Natural killer cell (primary cell): ENCODE results near the gene BACH1. TPM values are rescaled to one million over a fixed set of nuclear protein-coding genes. Genes with fewer than 3 reads are reported as not detected.

Experiments used
- ATAC-seq, 3 donors: fragments of 150-1000 bp in 2 of 3; fragments of 200-7000 bp in 1 of 3; cut with Tn5 transposase; 1 replicate in 1 of 3; 2 replicates in 2 of 3; pipeline ENCODE4 v1.10.0; 2021; ENCODE audit warnings: mild to moderate bottlenecking in 2 of 3, moderate library complexity in 2 of 3
- DNase-seq, 2 donors: peaks; one replicate each; pipeline versions ENCODE4 v3.0.0 to v3.0.0-alpha.2; 2013 to 2021; ENCODE audit warnings: mixed read lengths in 1 of 2
- H3K27ac ChIP-seq: one replicate; pipeline ENCODE4 v1.5.1; 2013; ENCODE audit warnings: mild to moderate bottlenecking, low read length
- H3K27me3 ChIP-seq: one replicate; pipeline ENCODE4 v1.6.1; 2013; ENCODE audit warnings: low read length; ENCODE audit not compliant: control insufficient read depth, insufficient read depth
- H3K36me3 ChIP-seq: one replicate; pipeline ENCODE4 v1.6.1; 2013; ENCODE audit warnings: low read length; ENCODE audit not compliant: control insufficient read depth, insufficient read depth
- H3K4me1 ChIP-seq: one replicate; pipeline ENCODE4 v1.6.1; 2013; ENCODE audit warnings: low read length; ENCODE audit not compliant: control insufficient read depth, insufficient read depth
- H3K4me3 ChIP-seq: one replicate; pipeline ENCODE4 v1.5.1; 2013; ENCODE audit warnings: low read length
- H3K9me3 ChIP-seq: one replicate; pipeline ENCODE4 v1.6.1; 2013; ENCODE audit warnings: low read length; ENCODE audit not compliant: control insufficient read depth, insufficient read depth
- H3K27ac Mint-ChIP-seq, 2 donors: one replicate each; pipeline ENCODE4 v1.8.0; 2022; ENCODE audit warnings: mild to moderate bottlenecking in 2 of 2, mixed read lengths in 2 of 2, moderate library complexity in 1 of 2
- H3K27me3 Mint-ChIP-seq, 2 donors: one replicate each; pipeline ENCODE4 v1.8.0; 2022; ENCODE audit warnings: low read depth in 2 of 2, mixed read lengths in 2 of 2
- H3K36me3 Mint-ChIP-seq: one replicate; pipeline ENCODE4 v1.8.0; 2022; ENCODE audit warnings: mixed read lengths
- H3K4me1 Mint-ChIP-seq, 2 donors: one replicate each; pipeline ENCODE4 v1.8.0; 2022; ENCODE audit warnings: mixed read lengths in 2 of 2
- H3K4me3 Mint-ChIP-seq: one replicate; pipeline ENCODE4 v1.8.0; 2022; ENCODE audit warnings: mild to moderate bottlenecking, moderate library complexity, mixed read lengths
- H3K9me3 Mint-ChIP-seq, 2 donors: one replicate each; pipeline ENCODE4 v1.8.0; 2022; ENCODE audit warnings: mixed read lengths in 2 of 2
- CTCF ChIP-seq: fragments of 200-600 bp; IDR thresholded peaks from one replicate; pipeline ENCODE4 v1.8.0; 2022; ENCODE audit warnings: antibody characterized with exemption
- WGBS: methylation state at CpG from one replicate; pipeline ENCODE4 v1.1.7; 2013; ENCODE audit warnings: missing lambda C conversion rate; ENCODE audit not compliant: insufficient coverage; 5-methylcytosine and 5-hydroxymethylcytosine counted together
- intact Hi-C: fragments of 100-400 bp; cut with micrococcal nuclease; formaldehyde crosslinking; loops from one replicate; pipeline ENCODE4 v1.14.2; 2022
- total RNA-seq, 4 donors: library from RNA; stranded (reverse); fragments of 120-200 nt in 1 of 4; gene quantifications; one replicate each; pipeline versions ENCODE4 v1.2.3 to v1.2.4, GENCODE V29; 2013 to 2022

The BACH1 gene
- total RNA-seq, 3 donors from 2014 or later (not counting 1 experiment from before 2014, with no cell fraction given), result 74.2 to 111 (median 86.3) TPM

- Mint-ChIP-seq H3K4me3 (no peak overlapping the region), H3K27me3 (no peaks in the 10 kb centered on the region), H3K4me1 (peaks cover 0 to 4% of the 10 kb centered on the region in 2 donors), H3K27ac (no peak overlapping the region), H3K36me3 (peaks cover 6% of the 10 kb centered on the region), H3K9me3 (peaks cover 0 to 3% of the 10 kb centered on the region in 2 donors)
- H3K27me3 ChIP-seq, result no peaks in the 10 kb centered on the region
- DNase-seq (no peak), ATAC-seq (no peak)
- H3K9me3 ChIP-seq, result no peaks in the 10 kb centered on the region
- H3K4me3 ChIP-seq, result no peak overlapping the region
- 85% methylated on average over 2 of the region's 2 CpGs for WGBS
- H3K36me3 ChIP-seq, result no peaks in the 10 kb centered on the region
- no peaks in the 10 kb centered on the region for H3K4me1 ChIP-seq
- no peak overlapping the region for H3K27ac ChIP-seq
- intact Hi-C loops, result no loop called here
- no peak for TF ChIP-seq CTCF
Observed at GRCh38 chr21:29394051-29394450, 95.3 kb downstream of the BACH1 start.

Other genes with a start within 250 kb of the BACH1 start
- 10 to 100 TPM; 76.2 to 90.3 (median 82.9) TPM for gene CCT8, start 225.3 kb upstream of the BACH1 start, total RNA-seq
- gene MAP3K7CL, start 168.3 kb upstream of the BACH1 start, total RNA-seq, result 10 to 100 TPM in 2 of 3 donors, 1 to 10 TPM in 1; 7.0 to 16.3 (median 11.5) TPM